GM21737 (cell line): ENCODE results near the gene ZFAND6.
"Not testable (repeated sequence)": the region's sequence is repeated elsewhere in the genome, so short reads cannot be mapped to it uniquely, and the experiment has no call there.

Source experiments
- ATAC-seq: cut with Tn5 transposase; IDR thresholded peaks from one replicate; pipeline ENCODE4 v1.9.1; 2021; ENCODE audit warnings: mild to moderate bottlenecking, moderate library complexity; ENCODE audit not compliant: unreplicated experiment

The ZFAND6 gene

DNA sequence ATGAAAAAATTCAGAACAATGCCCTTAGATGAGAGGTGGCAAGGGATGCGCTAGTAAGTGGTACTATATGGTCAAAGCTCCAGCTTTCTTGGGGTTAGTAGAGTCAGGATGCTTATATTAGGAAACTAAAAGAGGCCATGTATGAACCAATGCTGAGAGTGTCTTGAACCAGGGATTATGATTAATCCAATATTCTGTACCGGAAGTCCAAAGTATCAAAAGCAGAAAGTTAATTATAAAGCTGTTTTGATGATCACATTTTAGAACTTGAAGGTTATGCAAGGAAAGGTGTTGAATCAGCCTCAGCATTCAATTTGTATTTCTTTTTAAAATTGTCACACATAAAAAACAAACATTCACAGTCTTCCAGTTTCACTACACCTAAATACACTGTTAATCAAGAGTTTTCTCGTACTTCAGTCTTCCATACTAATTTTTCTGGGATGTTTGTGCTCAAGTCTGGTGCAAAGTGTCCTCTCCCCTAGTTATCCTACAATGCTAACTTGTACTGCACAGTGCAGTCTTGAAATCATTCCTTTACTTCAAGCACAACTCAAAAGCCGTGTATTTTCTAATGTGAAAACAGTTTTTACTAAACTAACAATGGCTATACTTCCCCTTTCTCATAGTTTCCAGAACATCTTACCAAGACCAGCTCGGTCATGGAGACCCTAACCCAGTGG is 82.6 kb downstream of the ZFAND6 start:
- ATAC-seq, result no peak

DNA sequence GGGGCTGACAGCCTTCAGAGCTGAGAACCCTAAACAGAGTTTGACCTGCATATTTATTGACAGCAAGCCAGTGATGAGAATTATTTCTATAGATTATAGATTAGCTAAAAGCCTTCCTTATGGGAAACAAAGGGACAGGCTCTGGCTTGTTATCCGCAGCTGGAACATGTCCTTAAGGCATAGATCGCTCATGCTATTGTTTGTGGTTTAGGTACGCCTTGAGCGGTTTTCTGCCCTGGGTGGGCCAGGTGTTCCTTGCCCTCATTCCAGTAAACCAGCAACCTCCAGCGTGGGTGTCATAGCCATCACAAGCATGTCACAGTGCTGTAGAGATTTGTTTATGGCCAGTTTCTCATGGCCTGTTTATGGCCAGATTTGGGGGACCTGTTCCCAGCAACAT is 83.2 kb downstream of the ZFAND6 start:
- no peak for ATAC-seq

DNA sequence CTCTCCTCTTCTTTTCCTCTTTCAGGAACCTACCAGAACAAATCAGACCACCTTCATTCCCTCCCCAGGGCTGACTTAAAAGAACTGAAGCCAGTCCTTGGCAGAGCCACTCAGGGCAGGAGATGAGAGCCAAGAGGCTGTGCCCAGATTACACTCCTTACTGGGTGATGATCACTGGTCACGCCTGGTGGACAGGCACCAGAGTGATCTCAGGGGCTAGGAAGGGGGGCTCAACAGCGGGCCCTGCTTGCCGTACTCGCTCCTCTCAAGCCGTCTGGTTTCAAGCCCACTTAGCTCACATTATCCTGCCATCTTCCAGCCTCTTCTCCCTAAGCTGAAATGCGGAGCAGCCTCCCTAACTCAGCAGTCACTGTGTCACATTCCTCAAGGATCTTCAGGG is 91.7 kb downstream of the ZFAND6 start:
- ATAC-seq, result no peak

DNA sequence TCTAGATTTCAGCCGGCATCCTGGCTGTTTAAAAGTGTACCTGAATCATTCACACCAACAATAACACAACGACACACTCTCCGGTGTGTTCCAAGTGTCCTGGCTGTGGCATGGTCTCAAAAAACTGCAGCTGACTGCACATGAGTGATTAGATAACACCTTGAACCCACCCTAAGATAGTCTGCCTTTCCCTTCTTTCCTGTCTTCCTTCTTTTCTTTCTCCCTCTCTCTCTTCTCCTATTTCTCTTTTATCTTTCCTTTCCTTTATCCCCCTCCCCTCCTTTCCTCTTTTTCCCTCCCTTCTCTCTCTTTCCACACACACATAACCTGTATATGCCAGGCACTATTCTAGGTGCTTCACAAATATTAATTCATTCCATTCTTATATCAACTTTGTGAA is 92.1 kb downstream of the ZFAND6 start:
- ATAC-seq, result no peak

DNA sequence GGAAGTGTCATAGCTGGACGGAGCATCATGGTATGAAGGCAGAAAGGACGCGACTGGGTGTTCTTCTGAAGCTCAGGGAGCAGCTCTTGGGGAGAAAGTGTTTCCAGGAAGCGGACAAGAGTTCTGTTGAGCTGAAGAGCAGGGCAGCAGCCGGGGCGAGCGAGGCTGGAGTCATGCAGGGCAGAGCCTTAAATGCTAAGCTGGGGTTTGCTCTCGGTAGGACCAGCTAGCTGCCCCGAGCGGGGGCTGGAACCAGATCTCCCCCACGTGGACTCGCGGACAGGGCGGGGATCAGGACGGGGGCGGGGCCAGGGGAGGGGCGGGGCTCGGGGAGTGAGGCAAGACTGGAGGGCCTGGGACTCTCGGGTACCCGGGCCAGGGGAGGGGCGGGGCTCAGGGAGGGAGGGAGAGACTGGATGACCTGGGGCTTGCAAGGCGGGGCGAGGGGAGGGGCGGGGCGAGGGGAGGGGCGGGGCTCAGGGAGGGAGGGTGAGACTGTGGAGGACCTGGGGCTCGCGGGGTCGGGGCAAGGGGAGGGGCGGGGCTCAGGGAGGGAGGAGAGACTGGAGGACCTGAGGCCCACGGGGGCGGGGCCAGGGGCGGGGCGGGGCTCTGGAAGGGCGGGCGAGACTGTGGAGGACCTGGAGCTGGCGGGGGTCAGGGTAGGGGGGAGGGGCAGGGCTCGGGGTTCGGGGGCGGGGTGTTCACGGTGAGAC is 92.9 kb downstream of the ZFAND6 start:
- peak; percentile 74 for ATAC-seq

DNA sequence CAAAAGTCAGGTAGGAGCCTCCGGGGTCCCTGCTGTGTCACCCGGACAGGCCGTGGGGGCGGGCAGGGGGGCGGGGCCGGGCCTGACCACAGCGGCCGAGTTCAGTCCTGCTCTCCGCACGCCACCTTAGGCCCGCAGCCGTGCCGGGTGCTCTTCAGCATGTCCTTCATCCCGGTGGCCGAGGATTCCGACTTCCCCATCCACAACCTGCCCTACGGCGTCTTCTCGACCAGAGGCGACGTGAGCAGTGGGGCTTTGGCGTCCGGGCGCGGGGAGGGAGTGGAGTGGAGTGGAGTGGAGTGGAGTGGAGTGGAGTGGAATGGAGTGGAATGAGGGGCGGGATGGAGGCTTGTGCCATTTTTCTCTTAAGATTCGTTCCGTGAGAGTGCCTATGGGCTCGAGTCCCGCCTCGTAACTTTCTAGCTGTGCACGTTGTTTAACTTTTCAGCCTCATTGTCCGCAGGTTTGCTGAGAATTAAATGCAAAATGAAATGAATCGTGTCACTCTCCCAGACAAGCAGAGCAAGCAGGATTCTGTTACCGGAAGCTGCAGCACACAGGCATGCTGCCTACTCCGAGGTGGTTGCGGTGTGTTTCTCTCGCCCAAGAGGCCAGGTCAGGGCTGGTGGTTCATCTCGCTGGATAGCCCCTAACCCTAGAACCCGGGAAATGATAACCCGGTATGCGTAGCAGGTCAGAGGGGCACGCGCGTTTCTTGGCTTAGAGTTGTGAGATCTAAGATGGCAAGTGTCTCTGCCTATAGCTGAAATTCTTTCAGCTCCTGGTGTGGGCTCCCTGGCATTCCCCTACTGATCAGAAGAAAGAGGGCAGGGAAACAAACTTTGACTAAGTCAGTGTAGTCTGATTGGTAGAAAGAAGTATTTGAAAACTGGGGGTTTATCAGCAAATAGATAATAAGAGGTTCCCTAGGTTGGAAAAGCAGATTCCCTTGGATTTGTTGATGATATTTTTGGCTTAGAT is 93.7 kb downstream of the ZFAND6 start, which contains the start of gene FAH:
Gene FAH, plus strand, starts transcription at position 104 of the 981 bp plus-strand sequence. Its CDS starts 56 bp downstream, at position 160.
- peak; percentile 40 for ATAC-seq

DNA sequence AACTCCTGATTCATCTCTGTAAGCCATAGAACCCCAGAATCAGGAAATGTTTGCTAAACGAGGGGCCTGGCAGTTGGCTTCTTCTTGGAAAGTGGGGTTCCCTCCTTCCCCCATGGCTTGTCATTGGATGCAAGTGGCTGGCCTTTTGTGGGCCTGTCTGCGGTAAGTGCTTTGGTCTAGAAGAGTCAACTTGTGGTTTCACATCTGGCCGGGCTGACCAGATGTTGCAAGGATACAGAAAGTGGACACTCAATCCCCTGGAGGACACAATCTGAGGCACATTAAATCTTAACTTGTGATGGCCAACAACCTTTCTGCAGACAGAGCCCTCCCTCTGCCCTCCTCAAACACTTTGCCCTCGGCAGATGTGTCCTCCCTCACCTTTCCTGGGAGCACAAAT is 94.4 kb downstream of the ZFAND6 start:
- no peak for ATAC-seq

DNA sequence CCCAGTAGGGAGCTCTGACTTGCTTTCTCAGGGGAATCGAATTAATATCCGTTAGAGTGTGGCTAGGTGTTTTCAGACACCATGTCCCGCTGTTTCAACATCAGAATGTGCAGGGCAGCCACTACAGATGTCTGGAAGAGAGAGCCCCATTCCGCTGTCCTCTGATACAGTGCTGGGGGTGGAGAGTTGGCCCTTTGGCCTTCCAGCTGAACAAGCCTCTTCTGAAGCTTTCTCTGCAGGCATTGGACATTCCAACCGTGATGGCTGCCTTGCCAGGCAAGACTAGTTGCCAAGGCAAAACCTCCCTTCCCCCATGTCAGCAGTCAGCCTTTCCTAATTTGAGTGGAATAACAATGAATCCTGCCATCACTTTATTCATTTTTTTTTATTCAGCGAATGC is 94.9 kb downstream of the ZFAND6 start:
- ATAC-seq, result no peak

DNA sequence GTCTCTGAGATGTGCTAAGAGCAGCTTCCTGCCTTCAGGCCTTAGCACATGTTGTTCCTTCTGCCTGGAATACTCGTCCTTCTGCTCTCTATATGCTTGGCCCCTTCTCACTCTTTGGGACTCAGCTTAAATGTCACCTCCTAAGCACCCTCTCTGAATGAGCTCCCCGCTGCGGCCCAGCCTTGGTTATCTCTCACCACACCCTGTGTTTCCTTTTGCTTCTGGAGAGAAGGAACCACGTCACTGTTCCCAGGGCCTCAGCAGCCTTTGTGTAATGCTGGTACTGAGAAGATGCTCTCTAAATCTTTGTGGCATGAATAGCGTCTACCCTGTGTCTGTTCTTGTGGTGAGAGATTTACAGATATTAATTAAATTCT is 95.5 kb downstream of the ZFAND6 start:
- no peak for ATAC-seq

DNA sequence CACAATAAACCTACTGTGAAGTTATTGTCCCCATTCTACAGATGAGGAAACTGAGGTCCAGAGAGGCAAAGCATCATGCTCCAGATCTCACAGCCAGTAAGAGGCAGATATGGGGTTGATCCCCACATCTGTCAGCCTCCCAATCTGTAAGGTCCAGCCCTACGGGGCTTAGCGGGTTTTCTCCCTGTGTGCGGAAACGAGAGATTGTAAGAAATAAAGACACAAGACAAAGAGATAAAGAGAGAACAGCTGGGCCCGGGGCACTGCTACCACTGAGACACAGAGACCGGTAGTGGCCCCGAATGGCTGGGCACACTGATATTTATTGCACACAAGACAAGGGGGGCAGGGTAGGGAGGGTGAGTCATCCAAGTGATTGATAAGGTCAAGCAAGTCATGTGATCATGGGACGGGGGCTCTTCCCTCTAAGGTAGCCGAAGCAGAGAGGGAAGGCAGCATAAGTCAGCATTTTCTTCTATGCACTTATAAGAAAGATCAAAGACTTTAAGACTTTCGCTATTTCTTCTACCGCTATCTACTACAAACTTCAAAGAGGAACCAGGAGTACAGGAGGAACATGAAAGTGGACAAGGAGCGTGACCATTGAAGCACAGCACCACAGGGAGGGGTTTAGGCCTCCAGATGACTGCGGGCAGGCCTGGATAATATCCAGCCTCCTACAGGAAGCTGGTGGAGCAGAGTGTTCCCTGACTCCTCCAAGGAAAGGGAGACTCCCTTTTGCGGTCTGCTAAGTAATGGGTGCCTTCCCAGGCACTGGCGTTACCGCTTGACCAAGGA is 96.1 kb downstream of the ZFAND6 start:
- ATAC-seq, result not testable (repeated sequence)

DNA sequence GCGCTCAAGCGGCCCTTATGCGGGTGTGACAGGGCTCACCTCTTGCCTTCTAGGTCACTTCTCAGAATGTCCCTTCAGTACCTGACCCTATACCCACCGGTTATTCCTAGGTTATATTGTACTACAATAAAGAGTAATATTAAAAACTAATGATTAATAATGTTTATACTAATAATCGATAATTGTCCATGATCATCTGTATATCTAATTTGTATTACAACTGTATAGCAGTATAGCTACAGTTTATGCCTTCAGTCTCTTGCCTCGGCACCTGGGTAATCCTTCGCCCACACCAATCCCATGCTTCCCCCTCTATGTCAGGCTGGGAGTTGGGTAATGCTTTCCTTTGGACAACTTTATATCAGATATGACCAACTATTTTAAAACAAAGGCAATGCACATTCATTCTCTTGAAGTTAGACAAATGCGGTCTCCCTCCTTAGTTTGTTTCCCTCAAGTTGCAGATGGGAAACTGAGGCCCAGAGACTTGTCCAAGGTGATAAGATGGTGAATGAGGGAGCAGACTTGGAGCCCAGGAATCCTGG is 96.8 kb downstream of the ZFAND6 start:
- ATAC-seq, result no peak

DNA sequence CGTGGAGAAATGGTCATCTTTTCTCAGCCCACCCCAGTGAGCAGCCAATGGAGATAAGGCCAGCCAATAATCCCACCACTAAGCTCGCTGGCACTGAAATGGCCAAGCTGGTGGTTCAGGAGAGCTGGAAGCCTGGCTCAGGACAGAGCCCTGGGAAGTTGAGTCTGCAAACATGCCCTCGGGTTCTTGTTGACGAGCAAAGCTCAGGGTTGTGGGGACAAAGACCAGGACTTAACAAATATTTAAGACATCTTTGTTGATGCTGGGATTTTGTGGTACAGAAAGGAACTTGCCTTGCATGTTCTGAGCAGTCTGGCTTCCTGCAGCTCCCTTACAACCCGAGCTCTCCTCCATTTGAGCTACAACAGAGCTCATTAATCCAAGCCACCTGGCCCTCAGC is 97.7 kb downstream of the ZFAND6 start:
- no peak for ATAC-seq

DNA sequence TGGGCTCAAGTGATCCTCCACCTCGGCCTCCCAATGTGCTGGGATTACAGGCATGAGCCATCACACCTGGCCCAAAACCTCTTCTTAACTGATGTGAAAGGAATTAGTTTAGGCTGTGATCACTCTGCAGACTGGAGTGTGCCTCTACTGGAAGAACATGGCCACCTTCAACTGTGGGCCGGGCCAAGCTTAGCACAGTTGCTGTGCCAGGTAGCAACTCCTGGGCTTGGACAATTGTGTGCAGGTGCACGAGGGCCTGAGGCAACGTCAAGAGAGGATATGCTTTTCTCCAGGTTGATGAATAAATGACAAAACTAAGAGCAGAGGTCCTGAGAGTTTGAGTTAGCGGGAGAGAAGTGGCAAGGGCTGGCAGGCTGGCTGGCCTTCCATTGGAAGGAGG is 99.8 kb downstream of the ZFAND6 start:
- no peak for ATAC-seq

DNA sequence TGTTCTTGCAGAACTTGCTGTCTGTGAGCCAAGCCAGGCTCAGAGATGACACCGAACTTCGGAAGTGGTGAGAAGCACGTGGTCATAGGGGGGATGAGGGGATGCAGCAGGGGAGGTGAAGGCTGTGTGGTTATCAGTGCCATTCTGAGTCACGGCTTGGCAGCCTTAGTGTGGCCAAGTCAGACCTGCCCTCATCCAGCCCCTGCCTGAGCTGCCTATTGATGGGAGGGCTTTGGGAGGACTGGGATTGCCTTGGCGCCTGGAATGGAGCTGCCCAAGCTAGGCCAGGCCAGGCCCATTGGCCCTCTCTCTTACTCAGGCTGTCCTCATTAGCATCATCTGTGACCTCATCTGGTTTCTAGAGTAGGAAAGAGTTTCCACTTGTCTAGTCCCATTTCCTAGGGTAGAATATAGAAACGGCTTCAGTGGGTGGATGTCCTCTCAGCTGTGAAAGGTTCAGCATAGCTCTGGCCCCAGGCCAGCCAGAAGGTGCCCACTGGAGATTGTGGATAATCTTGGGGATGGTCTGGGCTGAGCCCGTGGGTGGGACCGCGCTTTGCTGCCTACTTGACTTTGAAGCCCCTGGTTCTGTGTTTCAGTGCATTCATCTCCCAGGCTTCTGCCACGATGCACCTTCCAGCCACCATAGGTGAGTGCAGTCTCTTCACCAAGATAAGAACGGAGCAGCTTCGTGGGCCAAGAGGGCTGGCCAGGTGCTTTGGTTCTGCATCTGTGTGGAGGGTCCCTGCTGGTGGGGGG is 100.5 kb downstream of the ZFAND6 start:
- ATAC-seq, result no peak

DNA sequence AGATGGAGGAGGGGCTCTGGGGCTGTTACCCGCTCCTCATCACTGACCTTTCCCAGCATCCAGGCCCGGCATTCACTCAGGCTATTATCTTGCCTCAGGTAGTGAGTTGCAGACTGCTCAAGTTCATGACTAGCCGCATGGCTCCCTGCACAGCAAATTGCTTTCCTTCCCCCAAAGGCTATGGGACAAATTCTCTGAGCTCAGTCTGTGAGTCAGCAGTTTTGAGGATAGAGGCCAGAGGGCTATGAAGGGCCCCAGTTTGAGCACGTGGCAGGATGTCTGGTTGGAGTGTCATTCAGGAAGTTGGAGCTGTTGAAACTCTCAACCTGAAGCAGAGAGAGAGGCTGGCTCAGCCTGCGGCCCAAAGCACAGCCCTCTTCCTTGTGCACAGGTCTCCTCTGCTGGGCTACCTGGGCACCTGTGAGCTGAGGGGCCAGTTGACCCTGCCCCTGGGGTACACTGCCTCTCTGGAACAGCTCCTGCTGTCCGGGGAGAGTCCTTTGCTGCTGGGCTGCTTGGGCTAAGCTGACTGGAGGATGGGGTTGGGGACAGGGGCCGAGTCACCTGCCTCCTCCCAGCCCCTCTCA is 101.2 kb downstream of the ZFAND6 start:
- peak; percentile 78 for ATAC-seq

DNA sequence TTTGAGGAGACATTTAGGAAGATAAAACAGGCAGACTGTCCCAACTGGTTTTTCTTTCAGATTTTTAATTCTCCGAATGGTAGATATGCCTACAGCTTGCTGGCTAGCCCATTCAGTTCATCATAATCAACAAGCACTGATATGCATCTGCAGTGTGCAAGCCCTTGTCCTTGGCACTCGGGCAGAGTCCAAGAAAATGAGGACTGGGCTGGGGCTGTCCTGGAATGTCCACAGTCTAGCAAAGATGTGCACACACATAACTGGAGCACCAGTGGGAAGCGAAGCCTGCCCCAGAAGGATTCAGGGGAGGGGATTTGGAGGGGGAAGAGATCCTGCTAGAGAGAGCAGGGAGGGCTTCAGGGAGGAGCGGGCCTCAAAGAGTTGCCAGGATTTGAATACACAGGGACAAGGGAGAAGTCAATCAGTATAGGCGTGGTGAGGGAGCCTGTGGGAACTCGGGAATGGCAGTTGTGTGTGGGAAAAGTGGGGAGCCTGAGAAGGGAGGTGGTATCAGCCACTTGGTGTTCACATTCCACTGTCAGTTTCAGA is 102.1 kb downstream of the ZFAND6 start:
- ATAC-seq, result no peak

DNA sequence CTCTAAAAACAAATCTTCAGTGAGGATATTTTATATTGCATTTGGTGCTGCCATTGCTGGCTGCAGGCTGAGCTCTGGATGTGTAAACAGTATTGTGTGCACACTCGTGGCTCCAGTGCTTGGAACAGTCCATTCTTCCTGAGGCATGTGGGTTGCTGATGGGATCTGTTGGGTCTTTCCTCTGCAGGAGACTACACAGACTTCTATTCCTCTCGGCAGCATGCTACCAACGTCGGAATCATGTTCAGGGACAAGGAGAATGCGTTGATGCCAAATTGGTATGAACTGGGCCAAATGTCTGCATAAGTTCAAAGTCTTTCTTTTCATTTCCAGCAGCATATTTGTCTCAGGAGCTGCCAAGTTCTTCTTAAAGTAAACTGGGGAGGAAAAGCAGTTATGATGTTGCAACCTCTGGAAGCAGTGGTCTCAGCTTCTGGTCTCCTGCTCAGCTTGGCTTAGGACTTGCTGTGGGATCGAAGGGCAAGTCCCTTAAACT is 102.6 kb downstream of the ZFAND6 start:
- ATAC-seq, result no peak

DNA sequence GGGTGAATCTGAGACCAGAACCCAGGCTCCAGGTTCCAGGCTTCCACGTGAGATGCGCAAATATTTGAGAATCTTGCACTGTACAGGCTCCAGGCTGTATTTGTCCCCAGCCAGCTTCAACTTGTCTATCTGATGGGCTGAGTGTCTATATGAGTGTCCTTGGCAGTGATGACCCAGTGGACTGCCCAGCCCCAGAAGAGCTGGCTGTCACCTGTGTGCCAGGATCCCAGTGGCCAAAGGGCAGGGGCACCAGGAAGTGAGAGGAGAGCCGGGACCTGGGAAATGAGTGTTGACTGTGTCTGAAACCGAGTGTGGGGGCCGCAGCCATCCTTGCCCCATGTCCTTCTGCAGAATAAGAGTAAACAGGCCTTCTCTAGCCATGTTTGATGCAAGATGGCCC is 103.7 kb downstream of the ZFAND6 start:
- ATAC-seq, result no peak

DNA sequence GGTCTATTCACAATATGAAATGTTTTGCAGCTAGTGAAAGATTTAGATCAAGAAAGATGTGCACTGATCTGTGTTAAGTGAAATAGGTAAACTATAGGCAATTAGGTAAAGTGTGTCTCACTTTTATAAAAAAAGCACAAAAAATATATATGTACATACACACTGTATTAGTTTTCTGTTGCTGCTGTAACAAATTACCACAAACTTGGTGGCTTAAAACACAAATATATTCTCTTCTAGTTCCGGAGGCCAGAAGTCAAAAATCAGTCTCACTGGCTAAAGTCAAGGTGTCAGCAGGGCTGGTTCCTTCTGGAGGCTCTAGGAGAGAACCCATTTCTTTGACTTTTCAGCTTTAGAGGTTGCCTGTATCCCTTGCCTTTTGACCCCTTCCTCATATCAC is 104.4 kb downstream of the ZFAND6 start:
- ATAC-seq, result no peak
